Measurements from ENCODE around the gene MAPRE2. TPM values are rescaled to one million over a fixed set of nuclear protein-coding genes. Genes with fewer than 3 reads are reported as not detected.

MAPRE2 gene
- total RNA-seq, 1 experiment from 2014 or later: 29.4 TPM

DNA sequence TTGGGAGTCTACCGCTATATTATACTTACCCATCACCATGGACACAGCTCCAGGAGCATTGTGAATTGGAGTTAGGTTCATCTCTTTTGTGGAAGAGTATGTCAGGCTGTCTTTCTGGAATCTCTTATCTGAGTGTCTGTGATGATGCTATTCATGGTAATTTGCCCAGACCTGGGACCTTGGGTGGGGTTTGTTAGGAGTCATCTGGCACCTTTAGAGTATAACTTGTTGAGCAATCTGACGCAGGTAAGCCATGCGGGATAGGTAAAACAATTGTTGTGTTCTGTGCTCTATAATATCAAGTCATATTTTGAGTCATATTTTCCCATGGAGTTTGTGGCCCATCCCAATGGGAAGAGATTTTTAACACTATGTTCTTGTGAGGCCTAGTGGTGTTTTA, 49.7 kb upstream of the MAPRE2 start:
- no peak for DNase-seq
- Histone ChIP-seq H2BK20ac (ENCODE audit: low read depth, low read length, poor library complexity, severe bottlenecking) (no peak overlapping the region), H4K20me1 (ENCODE audit: control insufficient read depth, insufficient read depth, insufficient read length) (no peaks in the 10 kb centered on the region), H3K79me1 (ENCODE audit: insufficient read depth, low read depth, low read length, poor library complexity, severe bottlenecking) (no peaks in the 10 kb centered on the region), H3K9ac (ENCODE audit: extremely low read depth, insufficient read length, low read length) (no peak overlapping the region), H3T11ph (ENCODE audit: low read length) (no peak overlapping the region), H3K23me2 (ENCODE audit: insufficient read length, low read depth, low read length, poor library complexity, severe bottlenecking) (no peaks in the 10 kb centered on the region), H2BK12ac (ENCODE audit: insufficient read length, low read depth, low read length) (no peak overlapping the region), H2BK5ac (ENCODE audit: insufficient read length, low read length) (no peak overlapping the region), H3K9me3 (ENCODE audit: control insufficient read depth, low read depth, low read length) (no peaks in the 10 kb centered on the region), H2BK120ac (ENCODE audit: low read depth, low read length, poor library complexity, severe bottlenecking) (no peak overlapping the region), H3K4me1 (ENCODE audit: insufficient read depth, low read length) (no peaks in the 10 kb centered on the region; the same call in 1 of the 2 replicates), H3K23ac (ENCODE audit: insufficient read length, low read depth, low read length) (no peak overlapping the region), H4K8ac (replicated peaks; ENCODE audit: insufficient read length, low read depth, low read length) (no peak overlapping the region), H3K56ac (ENCODE audit: insufficient read length, low read depth, low read length) (no peak overlapping the region), H4K91ac (ENCODE audit: insufficient read length, low read depth, low read length) (no peak overlapping the region), H3K79me2 (ENCODE audit: insufficient read depth, low read length) (no peaks in the 10 kb centered on the region), H2BK15ac (ENCODE audit: low read depth, low read length) (no peak overlapping the region), H2AFZ (ENCODE audit: low read length) (no peak overlapping the region), H3K4ac (ENCODE audit: low read depth, low read length) (no peak overlapping the region), H2AK5ac (ENCODE audit: insufficient read length, low read length) (no peak overlapping the region), H3K27ac (ENCODE audit: insufficient read length, low read depth, low read length) (no peak overlapping the region), H3K18ac (ENCODE audit: insufficient read length, low read depth, low read length) (no peak overlapping the region), H3K4me2 (ENCODE audit: insufficient read depth, insufficient read length, low read length) (no peak overlapping the region), H3K27me3 (ENCODE audit: insufficient read depth, low read length) (no peaks in the 10 kb centered on the region), H4K5ac (ENCODE audit: insufficient read length, low read depth, low read length) (no peak overlapping the region), H3K14ac (ENCODE audit: insufficient read depth, low read length) (no peak overlapping the region)
- H3K36me3 Mint-ChIP-seq (ENCODE audit: insufficient read depth in 1 of 3, low read depth in 3 of 3): peaks cover 0 to 5% (median 4%) of the 10 kb centered on the region in 3 experiments; a peak in 4 of 7 replicates
- H3K4me3 Mint-ChIP-seq: no peak overlapping the region
- H3K27ac Mint-ChIP-seq: no peak overlapping the region
- no peaks in the 10 kb centered on the region; the same call in 1 of the 2 replicates for H3K27me3 Mint-ChIP-seq (ENCODE audit: low read depth)
- no peak for TF ChIP-seq CTCF (conservative IDR thresholded peaks at IDR 0.05)
- H3K9me3 Mint-ChIP-seq: peaks cover 8 to 10% of the 10 kb centered on the region in 2 experiments; a peak in 2 of 5 replicates
- WGBS (ENCODE audit: extremely low coverage, insufficient read length, low lambda C conversion rate): no CpG with 5 or more reads among the region's 3 CpGs
- peaks cover 3 to 4% of the 10 kb centered on the region in 2 experiments; a peak in 3 of 4 replicates for H3K4me1 Mint-ChIP-seq

Measured in H9 (cell line).